IMR-90 (cell line): Measurements from ENCODE around the gene TPO. TPM values are rescaled to one million over a fixed set of nuclear protein-coding genes. Genes with fewer than 3 reads are reported as not detected.

Source experiments
- ATAC-seq: fragments of 200-7000 bp; cut with Tn5 transposase; 2 replicates; pipeline ENCODE4 v1.9.1; 2020; ENCODE audit warnings: low read depth, mild to moderate bottlenecking, moderate library complexity
- BruUV-seq: library from RNA; stranded (reverse); fragments of 400-500 nt; replicated peaks from 2 replicates; lab custom pipeline; 2021; lab: Mats Ljungman, UMichigan
- CTCF ChIA-PET: fragments of 300-600 bp; formaldehyde crosslinking; extraction: SDS; loops from one replicate; lab custom pipeline; 2021; ENCODE audit warnings: antibody characterized with exemption; lab: Yijun Ruan, JAX
- POLR2A ChIA-PET: fragments of 300-600 bp; sonication (Branson Sonifier 250); formaldehyde crosslinking; loops from one replicate; lab custom pipeline; 2022; ENCODE audit warnings: antibody characterized with exemption; ENCODE audit not compliant: unreplicated experiment; lab: Charles Lee
- DNase-seq: peaks from one replicate; pipeline ENCODE4 v3.0.0; 2013
- H2AFZ ChIP-seq: replicated peaks from 2 replicates; pipeline ENCODE3; 2013; ENCODE audit warnings: low read length, mild to moderate bottlenecking; ENCODE audit not compliant: poor library complexity
- H2AK5ac ChIP-seq: 2 replicates; pipeline ENCODE4 v1.6.1; 2013; ENCODE audit warnings: low read depth, low read length, inconsistent platforms
- H2AK9ac ChIP-seq: replicated peaks from 2 replicates; pipeline ENCODE3; 2013; ENCODE audit warnings: mild to moderate bottlenecking, low read depth, low read length, moderate library complexity; ENCODE audit not compliant: poor library complexity
- H2BK120ac ChIP-seq: 2 replicates; pipeline ENCODE4 v1.6.1; 2013; ENCODE audit warnings: low read depth, low read length, inconsistent platforms
- H2BK15ac ChIP-seq: 3 replicates; pipeline ENCODE4 v1.6.1; 2013; ENCODE audit warnings: low read depth, low read length, inconsistent platforms
- H2BK20ac ChIP-seq: 2 replicates; pipeline ENCODE4 v1.6.1; 2013; ENCODE audit warnings: low read depth, mild to moderate bottlenecking, inconsistent platforms, low read length, moderate library complexity
- H2BK5ac ChIP-seq: 2 replicates; pipeline ENCODE4 v1.6.1; 2013; ENCODE audit warnings: mild to moderate bottlenecking, low read depth, low read length, inconsistent platforms; ENCODE audit not compliant: poor library complexity, severe bottlenecking
- H3K14ac ChIP-seq: replicated peaks from 2 replicates; pipeline ENCODE4 v1.6.1; 2013; ENCODE audit warnings: low read depth, low read length, inconsistent platforms
- H3K18ac ChIP-seq: 2 replicates; pipeline ENCODE4 v1.6.1; 2013; ENCODE audit warnings: low read depth, low read length, control low read depth
- H3K23ac ChIP-seq: 2 replicates; pipeline ENCODE4 v1.6.1; 2013; ENCODE audit warnings: low read depth, low read length, inconsistent platforms
- H3K27ac ChIP-seq: 2 replicates; pipeline ENCODE4 v1.5.1; 2013; ENCODE audit warnings: mild to moderate bottlenecking, control low read depth, low read length; ENCODE audit not compliant: insufficient read depth
- H3K27me3 ChIP-seq: 2 replicates; pipeline ENCODE4 v1.6.1; 2013; ENCODE audit warnings: low read length; ENCODE audit not compliant: control insufficient read depth, insufficient read depth
- H3K36me3 ChIP-seq: 2 replicates; pipeline ENCODE4 v1.6.1; 2013; ENCODE audit warnings: low read length, mixed read lengths; ENCODE audit not compliant: control insufficient read depth, insufficient read depth
- H3K4ac ChIP-seq: 2 replicates; pipeline ENCODE4 v1.6.1; 2013; ENCODE audit warnings: low read depth, low read length, inconsistent platforms
- H3K4me1 ChIP-seq: 2 replicates; pipeline ENCODE4 v1.6.1; 2013; ENCODE audit warnings: low read length, mixed read lengths; ENCODE audit not compliant: control insufficient read depth, insufficient read depth
- H3K4me2 ChIP-seq: 2 replicates; pipeline ENCODE4 v1.6.1; 2013; ENCODE audit warnings: low read depth, mild to moderate bottlenecking, control low read depth, low read length, moderate library complexity
- H3K4me3 ChIP-seq: 2 replicates; pipeline ENCODE4 v1.5.1; 2013; ENCODE audit warnings: low read depth, mild to moderate bottlenecking, control low read depth, low read length, moderate library complexity; ENCODE audit not compliant: insufficient read depth
- H3K56ac ChIP-seq: 2 replicates; pipeline ENCODE4 v1.6.1; 2013; ENCODE audit warnings: low read length, inconsistent platforms; ENCODE audit not compliant: insufficient read depth; ENCODE audit errors: extremely low read depth
- H3K79me1 ChIP-seq, 2 experiments: 2 replicates each; pipeline ENCODE4 v1.6.1; 2013; ENCODE audit warnings: low read length in 2 of 2, inconsistent platforms in 1 of 2, low read depth in 1 of 2
- H3K9ac ChIP-seq: 2 replicates; pipeline ENCODE4 v1.6.1; 2013; ENCODE audit warnings: low read depth, low read length, control low read depth
- H3K9me1 ChIP-seq: 2 replicates; pipeline ENCODE4 v1.6.1; 2013; ENCODE audit warnings: low read length, inconsistent platforms; ENCODE audit not compliant: insufficient read depth
- H3K9me3 ChIP-seq: 2 replicates; pipeline ENCODE4 v1.6.1; 2013; ENCODE audit warnings: low read length; ENCODE audit not compliant: control insufficient read depth, insufficient read depth
- H4K20me1 ChIP-seq: 2 replicates; pipeline ENCODE4 v1.6.1; 2013; ENCODE audit warnings: low read length, inconsistent platforms; ENCODE audit not compliant: insufficient read depth
- H4K5ac ChIP-seq: 2 replicates; pipeline ENCODE4 v1.6.1; 2013; ENCODE audit warnings: mild to moderate bottlenecking, low read depth, low read length, control low read depth
- H4K8ac ChIP-seq, 2 experiments: 2 replicates each; pipeline ENCODE4 v1.6.1; 2013; ENCODE audit warnings: low read depth in 2 of 2, low read length in 2 of 2, control low read depth in 1 of 2, inconsistent platforms in 1 of 2
- H4K91ac ChIP-seq: 2 replicates; pipeline ENCODE4 v1.6.1; 2013; ENCODE audit warnings: low read depth, low read length, inconsistent platforms; ENCODE audit not compliant: insufficient read depth
- CHD1 ChIP-seq: IDR thresholded peaks from 2 replicates; pipeline ENCODE4 v1.6.1; 2012; ENCODE audit warnings: low read depth, low read length, improper control_type of control experiment
- CTCF ChIP-seq: conservative IDR thresholded peaks from 2 replicates; pipeline ENCODE4 v1.5.1; 2012; ENCODE audit warnings: mild to moderate bottlenecking, low read depth, low read length, improper control_type of control experiment
- FOS ChIP-seq: fragments of 150-350 bp; IDR thresholded peaks from 2 replicates; pipeline ENCODE4 v1.6.1; 2016; ENCODE audit warnings: low read depth, low read length
- MAZ ChIP-seq: IDR thresholded peaks from 2 replicates; pipeline ENCODE4 v1.6.1; 2012; ENCODE audit warnings: low read depth, mild to moderate bottlenecking, low read length, improper control_type of control experiment, moderate library complexity, borderline replicate concordance
- MXI1 ChIP-seq: IDR thresholded peaks from 2 replicates; pipeline ENCODE4 v1.6.1; 2012; ENCODE audit warnings: low read depth, mild to moderate bottlenecking, low read length, moderate library complexity, borderline replicate concordance
- NFE2L2 ChIP-seq: fragments of 150-350 bp; IDR thresholded peaks from 2 replicates; pipeline ENCODE4 v1.6.1; 2016; ENCODE audit warnings: low read depth, mild to moderate bottlenecking, low read length
- POLR2A ChIP-seq: IDR thresholded peaks from 2 replicates; pipeline ENCODE4 v1.6.1; 2012; ENCODE audit warnings: mild to moderate bottlenecking, low read depth, low read length
- RAD21 ChIP-seq: IDR thresholded peaks from 2 replicates; pipeline ENCODE4 v1.6.1; 2012; ENCODE audit warnings: low read length, improper control_type of control experiment
- RFX5 ChIP-seq: IDR thresholded peaks from 2 replicates; pipeline ENCODE4 v1.8.0; 2012; ENCODE audit warnings: low read depth, mild to moderate bottlenecking, low read length, moderate library complexity
- USF2 ChIP-seq: fragments of 150-350 bp; IDR thresholded peaks from 2 replicates; pipeline ENCODE4 v1.6.1; 2017; ENCODE audit warnings: mild to moderate bottlenecking, antibody characterized with exemption, low read length, low read depth
- WGBS, 2 experiments: methylation state at CpG; one replicate each; pipeline versions ENCODE4 v1.1.5 to v1.1.7; 2013; ENCODE audit warnings: missing lambda C conversion rate in 2 of 2; ENCODE audit not compliant: insufficient read length in 1 of 2; ENCODE audit errors: extremely low coverage in 2 of 2; 5-methylcytosine and 5-hydroxymethylcytosine counted together
- dilution Hi-C: fragments of 300-500 bp; cut with HindIII; formaldehyde crosslinking; loops from one replicate; pipeline ENCODE4 v1.14.3; 2018; ENCODE audit warnings: low sequenced_read_pairs; ENCODE audit not compliant: unreplicated experiment
- in situ Hi-C: fragments of 300-500 bp; cut with MboI; formaldehyde crosslinking; loops from 3 replicates; pipeline ENCODE4 v1.14.3; 2019; ENCODE audit warnings: low sequenced_read_pairs, inconsistent platforms, mixed read lengths
- intact Hi-C: fragments of 100-400 bp; cut with micrococcal nuclease; formaldehyde crosslinking; loops from 2 replicates; pipeline ENCODE4 v1.10.0; 2022
- polyA plus RNA-seq, 3 experiments: library from polyadenylated mRNA; depleted of rRNA; stranded (reverse); fragments of >200 nt; gene quantifications; 2 replicates each; pipeline ENCODE4 v1.2.3, GENCODE V29; 2012; ENCODE audit warnings: low replicate concordance in 1 of 3
- total RNA-seq: library from RNA; depleted of rRNA; stranded (reverse); fragments of >200 nt; gene quantifications from 2 replicates; pipeline ENCODE4 v1.2.3, GENCODE V29; 2012
- TF ChIP-seq, protein P1 (sequence below): fragments of 150-350 bp; IDR thresholded peaks from 2 replicates; pipeline ENCODE4 v1.6.1; 2016; ENCODE audit warnings: low read depth, mild to moderate bottlenecking, low read length, moderate library complexity, borderline replicate concordance

Gene TPO
- total and polyA plus RNA-seq, 2 of the 4 experiments (the other 2 are of a cell fraction), result not detected

GRCh38 chr2:1542971-1543370, 129.7 kb downstream of the TPO start:
- intact Hi-C loops, result loop anchor here (10.0 kb wide), 2 partner anchors 398 to 488 kb away; no protein-coding TSS in a partner anchor

More at GRCh38 chr2:1542971-1543370, 129.7 kb downstream of the TPO start:
- H2AFZ ChIP-seq, result peak overlapping the region; percentile 18
- in situ Hi-C loops, result loop anchor here (10.0 kb wide), 4 partner anchors 578 to 1298 kb away; no protein-coding TSS in a partner anchor
- no peak overlapping the region for H2BK5ac ChIP-seq
- DNase-seq (no peak), ATAC-seq (no peak)
- peaks cover 6% of the 10 kb centered on the region for H3K9me1 ChIP-seq
- H4K20me1 ChIP-seq, result no peaks in the 10 kb centered on the region
- TF ChIP-seq POLR2A (no peak), NFE2L2 (no peak), RAD21 (no peak), RFX5 (no peak), FOS (no peak), USF2 (no peak), MXI1 (no peak), CTCF (no peak), CHD1 (no peak), MAZ (no peak)
- TF ChIP-seq, protein P1, sequence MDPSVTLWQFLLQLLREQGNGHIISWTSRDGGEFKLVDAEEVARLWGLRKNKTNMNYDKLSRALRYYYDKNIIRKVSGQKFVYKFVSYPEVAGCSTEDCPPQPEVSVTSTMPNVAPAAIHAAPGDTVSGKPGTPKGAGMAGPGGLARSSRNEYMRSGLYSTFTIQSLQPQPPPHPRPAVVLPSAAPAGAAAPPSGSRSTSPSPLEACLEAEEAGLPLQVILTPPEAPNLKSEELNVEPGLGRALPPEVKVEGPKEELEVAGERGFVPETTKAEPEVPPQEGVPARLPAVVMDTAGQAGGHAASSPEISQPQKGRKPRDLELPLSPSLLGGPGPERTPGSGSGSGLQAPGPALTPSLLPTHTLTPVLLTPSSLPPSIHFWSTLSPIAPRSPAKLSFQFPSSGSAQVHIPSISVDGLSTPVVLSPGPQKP, result no peak
- no peaks in the 10 kb centered on the region for H3K79me1 ChIP-seq
- H3K14ac ChIP-seq, result no peak overlapping the region
- no peak overlapping the region for H2BK20ac ChIP-seq
- no peak overlapping the region for H3K18ac ChIP-seq
- H3K36me3 ChIP-seq, result no peaks in the 10 kb centered on the region
- no peak overlapping the region for H2AK9ac ChIP-seq
- no peak overlapping the region for H3K27ac ChIP-seq
- ChIA-PET POLR2A (no interaction called here), CTCF (no interaction called here)
- dilution Hi-C loops, result no loop called here
- no peak overlapping the region for H3K4ac ChIP-seq
- H3K27me3 ChIP-seq, result peaks cover 2% of the 10 kb centered on the region; the same call in 1 of the 2 replicates
- no peak overlapping the region for H3K9ac ChIP-seq
- H3K4me2 ChIP-seq, result no peak overlapping the region
- 60% methylated on average over 8 of the region's 11 CpGs; no CpG with 5 or more reads in 1 of the 2 experiments for WGBS, 2 experiments
- no peak overlapping the region for H2BK120ac ChIP-seq
- no peak overlapping the region for H3K23ac ChIP-seq
- BruUV-seq, result no TSS peak
- no peak overlapping the region for H2BK15ac ChIP-seq
- no peak overlapping the region for H4K91ac ChIP-seq
- H3K56ac ChIP-seq, result no peak overlapping the region
- H4K5ac ChIP-seq, result no peak overlapping the region
- no peak overlapping the region for H2AK5ac ChIP-seq
- no peaks in the 10 kb centered on the region for H3K9me3 ChIP-seq
- no peak overlapping the region for H3K4me3 ChIP-seq
- H4K8ac ChIP-seq, result no peak overlapping the region
- H3K4me1 ChIP-seq, result peaks cover 7% of the 10 kb centered on the region; the same call in 1 of the 2 replicates
